Uterine smooth muscle cell (primary cell): Measurements from ENCODE around the gene SLC22A9. TPM values are rescaled to one million over a fixed set of nuclear protein-coding genes. Genes with fewer than 3 reads are reported as not detected.

Source experiments
- total RNA-seq: library from RNA; depleted of rRNA; stranded (reverse); fragments of >200 nt; gene quantifications from 2 replicates; pipeline ENCODE4 v1.2.3, GENCODE V29; 2014

Gene SLC22A9
- not detected in 2 replicates for total RNA-seq

GRCh38 chr11:63369165-63369970 lies at the start of gene SLC22A9:
TSS of gene SLC22A9 (plus strand) at chr11:63369785. CDS start at chr11:63370057, 272 bp downstream.

Other genes starting within 250 kb of the SLC22A9 start
- gene SLC22A24, start 225.6 kb upstream of the SLC22A9 start, total RNA-seq, result not detected in 2 replicates
- not detected in 2 replicates for gene SLC22A25, start 126.2 kb upstream of the SLC22A9 start, total RNA-seq
- gene PLAAT5, start 121.4 kb downstream of the SLC22A9 start, total RNA-seq, result not detected in 2 replicates
- not detected in 2 replicates for gene LGALS12, start 136.3 kb downstream of the SLC22A9 start, total RNA-seq
- gene PLAAT4, start 167.0 kb downstream of the SLC22A9 start, total RNA-seq, result 4.2 and 9.9 TPM in 2 replicates
- 0.12 TPM in 1 of 2 replicates, not detected in the other for gene PLAAT2, start 193.6 kb downstream of the SLC22A9 start, total RNA-seq
- 4.2 and 10.4 TPM in 2 replicates for gene PLAAT3, start 244.6 kb downstream of the SLC22A9 start, total RNA-seq